HG03045 (cell line): ENCODE results near the gene FOXF1.

Experiments
- ATAC-seq: cut with Tn5 transposase; IDR thresholded peaks from one replicate; pipeline ENCODE4 v1.9.1; 2021; ENCODE audit warnings: mild to moderate bottlenecking, moderate library complexity; ENCODE audit not compliant: unreplicated experiment

The FOXF1 gene

GRCh38 chr16:86510465-86511261, at the start of gene FOXF1:
Gene FOXF1 (plus strand): TSS chr16:86510527. CDS start chr16:86510570, 43 bp downstream.
- ATAC-seq = no peak

- ATAC-seq = no peak
These were observed 49.3 kb upstream of the FOXF1 start for GRCh38 chr16:86461037-86461436.

- no peak for ATAC-seq
These were observed 47.8 kb upstream of the FOXF1 start for GRCh38 chr16:86462334-86463084.

- ATAC-seq = no peak
These were observed 46.3 kb upstream of the FOXF1 start for GRCh38 chr16:86464044-86464443.

GRCh38 chr16:86465434-86465833, 44.9 kb upstream of the FOXF1 start:
- ATAC-seq = no peak

- no peak for ATAC-seq
These were observed 43.5 kb upstream of the FOXF1 start for GRCh38 chr16:86466696-86467406.

- no peak for ATAC-seq
These were observed 42.8 kb upstream of the FOXF1 start for GRCh38 chr16:86467490-86467889.

GRCh38 chr16:86470964-86471363, 39.4 kb upstream of the FOXF1 start:
- no peak for ATAC-seq

- ATAC-seq = no peak
These were observed 38.4 kb upstream of the FOXF1 start for GRCh38 chr16:86471896-86472295.

GRCh38 chr16:86472366-86472765, 38.0 kb upstream of the FOXF1 start:
- ATAC-seq = no peak

- no peak for ATAC-seq
These were observed 33.3 kb upstream of the FOXF1 start for GRCh38 chr16:86476956-86477534.

- no peak for ATAC-seq
These were observed 32.7 kb upstream of the FOXF1 start for GRCh38 chr16:86477642-86478041.

- ATAC-seq = no peak
These were observed 31.5 kb upstream of the FOXF1 start for GRCh38 chr16:86478779-86479178.

GRCh38 chr16:86479419-86479818, 30.9 kb upstream of the FOXF1 start:
- ATAC-seq = no peak

GRCh38 chr16:86480444-86480843, 29.9 kb upstream of the FOXF1 start:
- ATAC-seq = no peak

- no peak for ATAC-seq
These were observed 28.7 kb upstream of the FOXF1 start for GRCh38 chr16:86481607-86482006.

- no peak for ATAC-seq
These were observed 26.1 kb upstream of the FOXF1 start for GRCh38 chr16:86484240-86484639.

GRCh38 chr16:86485746-86486145, 24.6 kb upstream of the FOXF1 start:
- no peak for ATAC-seq

- ATAC-seq = no peak
These were observed 19.3 kb upstream of the FOXF1 start for GRCh38 chr16:86490859-86491639.

- no peak for ATAC-seq
These were observed 18.7 kb upstream of the FOXF1 start for GRCh38 chr16:86491640-86492023.
